Measurements from ENCODE around the gene DENND2A. TPM values are rescaled to one million over a fixed set of nuclear protein-coding genes. Genes with fewer than 3 reads are reported as not detected.
A peak's percentile ranks its signal among the peaks of the same experiment; 100 is the strongest.

DENND2A gene
- total and polyA plus RNA-seq, 2 donors (not counting 1 experiment from before 2014, with no cell fraction given), result 30.6 to 39.0 TPM

- no peak overlapping the region for H3K27ac ChIP-seq (ENCODE audit: insufficient read depth, low read length)
- H3K4me2 ChIP-seq (ENCODE audit: extremely low read depth, insufficient read depth, low read length), result no peak overlapping the region
- no peaks in the 10 kb centered on the region for H4K20me1 ChIP-seq (ENCODE audit: control insufficient read depth, extremely low read depth, insufficient read depth, low read length)
- DNase-seq (ENCODE audit: low read depth in 2 of 2), result no peak
- H3K4me1 ChIP-seq (ENCODE audit: control insufficient read depth, extremely low read depth, insufficient read depth, low read length), result no peaks in the 10 kb centered on the region
- no peaks in the 10 kb centered on the region for H3K9me3 ChIP-seq (ENCODE audit: control insufficient read depth, insufficient read depth, low read depth, low read length)
- no peaks in the 10 kb centered on the region for H3K79me2 ChIP-seq (ENCODE audit: control insufficient read depth, insufficient read depth, low read length)
- peaks cover 5% of the 10 kb centered on the region for H3K36me3 ChIP-seq (ENCODE audit: control insufficient read depth, insufficient read depth, low read length)
- H3K4me3 ChIP-seq (replicated peaks in 1 of 4; ENCODE audit: control extremely low read depth in 1 of 4, insufficient read depth in 1 of 4, low read depth in 3 of 4, low read length in 4 of 4), result no peak overlapping the region
- TF ChIP-seq CTCF (conservative IDR thresholded peaks at IDR 0.05 in 1 of 2, IDR thresholded peaks at IDR 0.05 in 1 of 2; ENCODE audit: low read depth in 1 of 2, low read length in 2 of 2), result no peak
- TF ChIP-seq EZH2 (IDR thresholded peaks at IDR 0.05; ENCODE audit: low read length, missing control alignments), result no peak
- H3K27me3 ChIP-seq (ENCODE audit: control insufficient read depth, insufficient read depth, low read length), result no peaks in the 10 kb centered on the region
- H2AFZ ChIP-seq (ENCODE audit: low read length), result no peak overlapping the region
- H3K9ac ChIP-seq (ENCODE audit: insufficient read depth, low read length), result no peak overlapping the region
Observed at GRCh38 chr7:140519007-140519399, 121.6 kb downstream of the DENND2A start.

GRCh38 chr7:140518370-140519006 lies 122.1 kb downstream of the DENND2A start:
- no peak for DNase-seq (ENCODE audit: low read depth in 2 of 2)
- no peak for TF ChIP-seq EZH2 (IDR thresholded peaks at IDR 0.05; ENCODE audit: low read length, missing control alignments)
- H3K27ac ChIP-seq (ENCODE audit: insufficient read depth, low read length), result peak overlapping the region; percentile 51

GRCh38 chr7:140517546-140518369 lies 122.9 kb downstream of the DENND2A start:
- DNase-seq (ENCODE audit: low read depth in 2 of 2), result peak; percentile 79 to 92
- H3K27me3 ChIP-seq (ENCODE audit: control insufficient read depth, insufficient read depth, low read length), result no peaks in the 10 kb centered on the region
- H3K4me2 ChIP-seq (ENCODE audit: extremely low read depth, insufficient read depth, low read length), result peak overlapping the region; percentile 52
- H3K9ac ChIP-seq (ENCODE audit: insufficient read depth, low read length), result no peak overlapping the region
- H3K4me1 ChIP-seq (ENCODE audit: control insufficient read depth, extremely low read depth, insufficient read depth, low read length), result no peaks in the 10 kb centered on the region
- H3K4me3 ChIP-seq (replicated peaks in 1 of 4; ENCODE audit: control extremely low read depth in 1 of 4, insufficient read depth in 1 of 4, low read depth in 3 of 4, low read length in 4 of 4), result no peak overlapping the region
- H3K9me3 ChIP-seq (ENCODE audit: control insufficient read depth, insufficient read depth, low read depth, low read length), result no peaks in the 10 kb centered on the region
- peak overlapping the region; percentile 51 for H3K27ac ChIP-seq (ENCODE audit: insufficient read depth, low read length)
- H3K36me3 ChIP-seq (ENCODE audit: control insufficient read depth, insufficient read depth, low read length), result peaks cover 5% of the 10 kb centered on the region
- H2AFZ ChIP-seq (ENCODE audit: low read length), result peak overlapping the region; percentile 69
- no peaks in the 10 kb centered on the region for H3K79me2 ChIP-seq (ENCODE audit: control insufficient read depth, insufficient read depth, low read length)
- peak; percentile 82 to 91 for TF ChIP-seq CTCF (conservative IDR thresholded peaks at IDR 0.05 in 1 of 2, IDR thresholded peaks at IDR 0.05 in 1 of 2; ENCODE audit: low read depth in 1 of 2, low read length in 2 of 2)
- TF ChIP-seq EZH2 (IDR thresholded peaks at IDR 0.05; ENCODE audit: low read length, missing control alignments), result no peak
- H4K20me1 ChIP-seq (ENCODE audit: control insufficient read depth, extremely low read depth, insufficient read depth, low read length), result no peaks in the 10 kb centered on the region

More at GRCh38 chr7:140518370-140519006, 122.1 kb downstream of the DENND2A start:
- H4K20me1 ChIP-seq (ENCODE audit: control insufficient read depth, extremely low read depth, insufficient read depth, low read length), result no peaks in the 10 kb centered on the region
- no peaks in the 10 kb centered on the region for H3K27me3 ChIP-seq (ENCODE audit: control insufficient read depth, insufficient read depth, low read length)
- H3K4me3 ChIP-seq (replicated peaks in 1 of 4; ENCODE audit: control extremely low read depth in 1 of 4, insufficient read depth in 1 of 4, low read depth in 3 of 4, low read length in 4 of 4), result no peak overlapping the region
- no peak overlapping the region for H3K4me2 ChIP-seq (ENCODE audit: extremely low read depth, insufficient read depth, low read length)
- H3K4me1 ChIP-seq (ENCODE audit: control insufficient read depth, extremely low read depth, insufficient read depth, low read length), result no peaks in the 10 kb centered on the region
- no peak overlapping the region for H3K9ac ChIP-seq (ENCODE audit: insufficient read depth, low read length)
- no peaks in the 10 kb centered on the region for H3K9me3 ChIP-seq (ENCODE audit: control insufficient read depth, insufficient read depth, low read depth, low read length)
- peak overlapping the region; percentile 69 for H2AFZ ChIP-seq (ENCODE audit: low read length)
- peaks cover 5% of the 10 kb centered on the region for H3K36me3 ChIP-seq (ENCODE audit: control insufficient read depth, insufficient read depth, low read length)
- no peaks in the 10 kb centered on the region for H3K79me2 ChIP-seq (ENCODE audit: control insufficient read depth, insufficient read depth, low read length)

All from fibroblast of lung (primary cell).